GM18498 (cell line): ENCODE measurements around the gene DEXI.
"Not testable (repeated sequence)": the region's sequence is repeated elsewhere in the genome, so short reads cannot be mapped to it uniquely, and the experiment has no call there.

Experiments
- ATAC-seq: cut with Tn5 transposase; IDR thresholded peaks from one replicate; pipeline ENCODE4 v1.9.1; 2021; ENCODE audit warnings: mild to moderate bottlenecking, moderate library complexity; ENCODE audit not compliant: unreplicated experiment

DEXI gene

DNA sequence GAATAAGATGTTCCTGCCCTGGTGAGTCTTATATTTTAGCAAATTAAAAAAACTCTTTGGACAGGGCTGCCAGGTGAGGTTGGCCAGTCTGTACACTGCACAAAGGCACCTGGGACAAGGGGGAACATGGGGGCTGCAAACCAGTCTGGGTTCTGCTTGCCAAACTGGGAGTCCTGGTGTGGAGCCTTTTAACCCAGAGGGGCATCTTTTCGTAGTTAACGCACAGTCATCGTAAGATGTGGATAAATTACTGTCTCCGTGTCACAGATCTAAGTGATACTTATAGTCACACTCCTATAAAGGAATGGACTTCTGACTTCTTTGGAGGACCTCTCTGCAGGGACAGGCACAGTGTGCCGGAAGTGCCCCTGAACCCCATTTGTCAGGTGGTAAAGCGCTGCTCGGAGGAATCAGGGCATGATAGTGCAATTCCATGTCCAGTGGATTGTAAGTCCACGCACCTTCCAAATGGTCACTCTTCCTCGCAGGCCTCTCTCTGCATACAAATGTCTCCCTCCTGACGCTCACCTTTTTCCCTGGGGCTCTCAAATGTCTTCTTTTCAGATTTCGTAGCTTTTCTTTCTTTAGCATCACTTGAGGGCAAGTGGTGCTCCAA lies 14.7 kb downstream of the DEXI start:
- ATAC-seq = no peak

DNA sequence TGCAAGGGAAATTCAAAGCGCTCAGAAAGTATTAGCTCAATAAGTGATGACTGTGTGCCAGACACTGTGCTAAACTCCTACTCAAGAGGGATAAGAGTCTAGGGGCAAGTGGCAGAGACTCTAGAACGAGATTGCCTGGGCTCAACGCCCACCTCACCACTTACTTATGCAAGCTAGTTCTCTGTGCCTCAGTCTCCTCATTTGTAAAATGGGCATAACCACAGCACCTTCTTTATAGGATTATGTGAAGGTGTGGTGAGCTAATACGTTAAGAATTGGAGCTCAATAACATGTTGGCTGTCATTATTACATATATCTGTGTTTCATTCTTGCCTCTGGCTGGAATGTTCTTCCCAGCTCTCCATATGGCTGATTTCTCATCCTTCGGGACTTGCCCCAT lies 15.4 kb downstream of the DEXI start:
- no peak for ATAC-seq

DNA sequence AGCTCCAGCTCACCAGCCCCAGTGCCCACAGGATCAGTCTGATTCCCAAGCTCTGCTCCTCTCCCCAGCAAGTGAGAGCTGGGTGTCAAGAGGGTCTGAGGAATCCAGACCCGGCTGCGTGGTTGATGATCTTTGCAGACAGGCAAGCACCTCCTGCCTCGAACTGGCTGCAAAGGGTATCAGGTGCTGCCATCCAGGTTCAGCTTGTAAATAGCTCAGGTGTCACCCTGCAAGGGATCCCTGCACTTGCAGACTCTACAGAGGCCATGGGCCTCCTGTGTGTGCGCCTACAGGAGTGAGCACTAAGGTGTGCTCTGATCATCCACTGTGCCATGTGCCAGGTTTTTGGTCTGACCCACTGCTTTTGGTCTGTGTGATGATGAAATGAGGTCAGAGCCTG lies 16.2 kb downstream of the DEXI start:
- ATAC-seq = no peak

DNA sequence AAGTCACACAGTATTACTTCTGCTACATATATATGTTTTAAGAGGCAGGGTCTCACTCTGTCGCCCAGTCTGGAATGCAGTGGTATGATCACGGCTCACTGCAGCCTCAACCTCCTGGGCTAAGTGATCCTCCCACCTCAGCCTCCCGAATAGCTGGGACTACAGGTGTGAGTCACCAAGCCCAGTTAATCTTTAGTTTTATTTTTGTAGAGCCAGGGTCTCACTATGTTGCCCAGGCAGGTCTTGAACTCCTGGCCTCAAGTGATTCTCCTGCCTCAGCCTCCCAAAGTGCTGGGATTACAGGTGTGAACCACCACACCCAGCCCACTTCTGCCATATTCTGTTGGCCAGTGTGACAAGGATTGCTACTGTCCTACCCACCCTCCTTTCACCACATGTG lies 17.0 kb downstream of the DEXI start:
- not testable (repeated sequence) for ATAC-seq

DNA sequence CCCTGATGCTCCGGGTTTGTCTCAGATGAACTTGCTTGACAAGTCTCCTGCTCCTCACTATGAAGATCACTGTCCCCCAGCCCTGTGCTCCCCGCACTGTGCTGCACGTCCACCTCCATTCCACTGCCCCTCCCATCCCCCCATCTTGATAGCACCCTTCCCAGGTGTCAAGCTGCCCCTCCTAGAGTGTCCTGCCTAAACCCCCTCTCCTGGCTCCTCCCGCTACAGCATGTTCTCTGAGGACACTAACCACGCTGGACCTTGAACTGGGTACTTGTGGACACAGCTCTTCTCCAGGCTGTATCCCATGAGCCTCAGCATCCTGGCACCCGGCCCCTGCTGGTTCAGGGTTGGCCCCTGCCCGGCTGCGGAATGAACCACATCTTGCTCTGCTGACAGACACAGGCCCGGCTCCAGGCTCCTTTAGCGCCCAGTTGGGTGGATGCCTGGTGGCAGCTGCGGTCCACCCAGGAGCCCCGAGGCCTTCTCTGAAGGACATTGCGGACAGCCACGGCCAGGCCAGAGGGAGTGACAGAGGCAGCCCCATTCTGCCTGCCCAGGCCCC lies 18.5 kb downstream of the DEXI start:
- no peak for ATAC-seq

DNA sequence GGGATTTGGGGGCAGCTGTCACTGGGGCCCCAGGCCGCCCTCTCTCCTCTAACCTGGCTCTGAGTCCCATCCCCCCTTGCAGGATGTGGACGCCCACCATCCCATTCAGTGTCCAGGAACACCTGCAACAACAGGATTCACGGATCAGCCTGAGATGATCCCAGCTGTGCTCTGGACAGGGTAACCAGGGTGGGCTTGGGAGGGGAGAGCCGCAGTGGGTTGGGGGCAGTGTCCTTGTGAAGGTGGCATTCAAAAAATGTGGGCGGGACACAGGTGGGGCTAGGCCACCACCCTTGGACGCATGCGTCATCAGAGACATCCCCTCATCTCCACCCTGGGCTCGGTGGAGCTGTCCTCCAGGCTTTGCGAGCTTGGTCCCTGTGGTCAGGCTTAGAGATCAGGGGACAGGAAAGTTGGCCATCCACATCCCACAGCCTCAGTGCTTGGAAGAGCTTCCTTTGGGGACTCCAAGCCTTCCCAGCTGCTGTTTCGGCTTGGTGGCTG lies 19.1 kb downstream of the DEXI start:
- ATAC-seq = no peak

DNA sequence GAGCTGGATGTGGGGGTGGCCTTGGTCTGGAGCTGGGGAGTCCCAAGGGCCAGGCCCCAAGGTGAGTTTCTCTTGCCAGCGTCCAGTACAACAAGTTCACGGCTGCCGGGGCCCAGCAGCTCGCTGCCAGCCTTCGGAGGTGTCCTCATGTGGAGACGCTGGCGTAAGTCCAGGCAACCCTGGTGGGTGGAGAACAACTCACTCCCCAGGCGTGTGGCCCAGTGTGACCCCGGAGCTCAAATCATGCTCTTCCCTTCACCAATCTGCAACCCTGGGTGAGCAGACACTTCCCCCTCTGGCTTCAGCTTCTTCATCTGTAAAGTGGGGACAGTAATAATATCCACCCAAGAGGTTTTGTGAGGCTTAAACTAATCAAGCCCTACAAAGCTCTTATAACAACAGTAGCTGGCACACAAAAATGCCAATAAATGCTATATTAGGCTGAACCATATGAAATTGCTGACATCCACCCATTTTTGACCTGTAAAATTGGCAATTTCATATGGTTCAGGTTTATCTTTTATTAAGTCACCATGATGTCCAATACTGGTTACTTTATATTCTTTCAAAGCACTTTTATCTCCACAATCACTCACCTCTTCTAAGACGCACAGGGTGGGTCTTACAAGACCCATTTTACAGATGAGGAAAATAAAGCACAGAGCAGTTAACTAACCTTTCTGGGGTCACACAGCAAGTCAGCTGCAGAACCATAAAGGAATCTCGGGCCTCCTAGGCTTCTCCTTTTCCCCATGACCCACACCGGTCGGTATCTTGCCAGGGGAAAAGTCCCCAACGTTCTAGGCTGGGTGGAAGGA lies 19.7 kb downstream of the DEXI start:
- no peak for ATAC-seq

DNA sequence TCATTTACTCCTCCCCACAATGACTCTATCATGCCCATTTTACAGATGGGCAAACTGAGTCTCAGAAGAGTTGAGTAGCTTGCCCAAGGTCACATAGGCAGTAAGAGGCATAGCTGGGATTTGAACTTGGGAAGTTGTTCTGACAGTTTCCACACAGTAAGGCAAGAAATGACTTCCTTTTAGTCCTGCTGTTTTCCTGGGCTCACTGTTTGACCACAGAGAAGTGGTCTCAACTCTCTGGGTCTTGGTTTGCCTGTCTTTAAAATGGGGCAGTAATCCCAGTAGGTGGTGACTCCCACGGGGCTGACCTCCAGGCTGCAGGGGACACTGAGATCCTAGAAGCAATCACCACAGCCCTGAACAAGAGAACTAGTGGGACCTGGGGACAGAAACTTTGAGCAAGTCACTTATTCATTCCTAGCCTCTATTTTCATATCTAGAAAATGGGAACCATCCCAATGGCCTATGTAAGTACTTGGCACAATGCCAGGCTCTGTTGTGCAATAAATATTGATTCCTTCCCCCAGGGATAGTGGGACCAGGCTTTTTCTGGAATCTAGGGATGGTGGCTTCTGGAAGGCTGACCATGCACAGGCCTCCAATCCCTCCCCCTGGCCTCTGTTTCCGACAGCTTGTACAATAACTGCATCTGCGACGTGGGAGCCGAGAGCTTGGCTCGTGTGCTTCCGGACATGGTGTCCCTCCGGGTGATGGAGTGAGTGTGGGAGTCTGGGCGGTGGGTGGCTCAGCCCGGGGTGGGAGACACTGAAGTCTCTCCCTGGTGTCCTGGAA lies 20.5 kb downstream of the DEXI start:
- no peak for ATAC-seq

DNA sequence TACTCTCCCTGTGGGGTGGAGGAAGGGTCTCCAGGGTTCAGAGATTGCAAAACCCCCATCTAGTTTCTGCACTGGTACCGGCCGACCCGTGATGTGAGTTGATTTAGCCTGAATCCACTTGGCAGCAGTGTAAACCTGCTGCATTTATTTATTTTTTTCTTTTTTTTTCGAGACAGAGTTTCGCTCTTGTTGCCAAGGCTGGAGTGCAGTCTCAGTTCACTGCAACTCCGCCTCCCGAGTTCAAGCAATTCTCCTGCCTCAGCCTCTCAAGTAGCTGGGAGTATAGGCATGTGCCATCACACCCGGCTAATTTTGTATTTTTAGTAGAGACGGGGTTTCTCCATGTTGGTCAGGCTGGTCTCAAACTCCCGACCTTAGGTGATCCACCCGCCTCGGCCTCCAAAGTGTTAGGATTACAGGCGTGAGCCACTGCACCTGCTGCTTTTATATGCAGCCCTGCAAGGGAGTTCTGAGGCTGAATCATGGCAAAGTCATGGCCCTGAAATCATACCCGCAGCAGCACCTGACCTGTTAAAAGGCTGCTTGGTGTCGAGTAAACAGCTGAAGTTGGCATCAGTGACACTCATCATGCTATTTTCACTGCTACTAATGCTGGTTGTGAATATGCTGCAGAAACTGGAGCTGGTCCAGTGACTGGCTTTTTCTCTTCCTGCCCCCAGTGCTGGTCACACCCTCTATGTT lies 21.4 kb downstream of the DEXI start:
- no peak for ATAC-seq

DNA sequence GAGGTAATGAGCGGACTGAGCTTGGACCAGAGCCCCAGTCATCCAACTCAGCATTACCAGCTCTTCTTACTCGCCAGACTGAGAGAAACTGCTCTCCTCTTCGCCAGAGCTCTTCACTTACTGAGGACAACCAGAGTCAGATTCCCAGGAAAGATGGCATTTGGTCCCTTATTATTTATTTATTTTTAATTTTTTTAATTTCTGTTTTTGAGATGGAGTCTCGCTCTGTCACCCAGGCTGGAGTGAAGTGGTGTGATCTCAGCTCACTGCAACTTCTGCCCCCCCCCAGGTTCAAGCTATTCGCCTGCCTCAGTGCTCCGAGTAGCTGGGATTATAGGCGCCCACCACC lies 23.3 kb downstream of the DEXI start:
- no peak for ATAC-seq

DNA sequence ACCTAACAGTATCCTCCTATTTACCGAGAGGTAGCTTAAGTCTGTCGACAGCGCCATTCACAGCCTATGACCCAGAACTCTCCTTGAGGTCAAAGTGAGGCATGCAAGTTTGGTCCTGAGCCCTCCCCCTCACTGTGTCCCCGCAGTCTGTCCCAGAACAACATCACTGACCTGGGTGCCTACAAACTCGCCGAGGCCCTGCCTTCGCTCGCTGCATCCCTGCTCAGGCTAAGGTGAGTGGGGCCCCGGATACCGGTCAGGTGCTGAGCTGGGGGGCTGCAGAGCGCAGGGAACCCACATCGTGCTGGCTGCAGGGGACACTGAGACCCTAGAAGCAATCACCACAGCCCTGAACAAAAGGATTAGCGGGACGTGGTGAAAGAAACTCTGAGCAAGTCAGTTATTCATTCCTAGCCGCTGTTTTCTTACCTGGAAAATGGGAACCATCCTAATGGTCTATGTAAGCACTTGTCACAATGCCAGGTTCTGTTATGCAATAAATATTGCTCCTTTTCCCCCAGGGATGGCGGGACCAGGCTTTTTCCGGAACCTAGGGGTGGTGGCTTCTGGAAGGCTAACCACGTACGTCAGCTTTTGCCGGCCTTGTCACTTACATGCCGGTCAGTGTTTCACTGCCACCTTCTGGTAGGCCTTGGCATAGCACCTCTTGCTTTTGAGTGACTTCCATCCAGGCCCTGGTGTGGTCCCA lies 23.8 kb downstream of the DEXI start:
- ATAC-seq = no peak

DNA sequence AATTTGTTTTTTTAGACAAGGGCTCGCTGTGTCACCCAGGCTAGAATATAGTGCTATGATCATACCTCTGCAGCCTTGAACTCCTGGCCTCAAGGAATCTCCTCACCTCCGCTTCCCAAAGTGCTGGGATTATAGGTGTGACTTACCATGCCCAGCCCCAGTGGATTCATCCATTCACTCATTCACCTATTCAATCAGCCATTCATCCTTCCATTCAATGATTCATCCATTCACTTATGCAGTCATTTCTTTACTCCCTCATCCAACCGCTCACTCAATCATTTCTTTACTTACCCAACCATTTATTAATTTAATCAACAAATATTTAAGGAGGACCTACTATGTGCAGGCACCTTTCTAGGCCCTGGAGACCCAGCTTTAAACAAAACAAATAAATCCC lies 25.7 kb downstream of the DEXI start:
- ATAC-seq = no peak

DNA sequence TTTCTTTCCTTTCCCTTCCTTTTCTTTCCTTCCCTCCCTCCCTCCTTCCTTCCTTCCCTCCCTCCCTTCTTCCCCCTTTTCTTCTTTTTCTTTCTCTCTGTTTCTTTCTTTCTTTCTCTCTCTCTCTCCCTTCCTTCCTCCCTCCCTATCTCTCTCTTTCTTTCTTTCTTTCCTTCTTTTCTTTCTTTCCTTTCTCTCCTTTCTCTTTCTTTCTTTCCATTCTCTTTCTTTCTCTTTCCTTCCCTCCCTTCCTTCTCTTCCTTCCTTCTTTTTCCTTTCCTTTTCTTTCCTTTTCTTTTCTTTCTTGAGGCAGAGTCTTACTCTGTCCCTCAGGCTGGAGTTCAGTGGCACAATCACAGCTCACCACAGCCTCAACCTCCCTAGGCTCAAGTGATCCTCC lies 31.0 kb downstream of the DEXI start:
- no peak for ATAC-seq

DNA sequence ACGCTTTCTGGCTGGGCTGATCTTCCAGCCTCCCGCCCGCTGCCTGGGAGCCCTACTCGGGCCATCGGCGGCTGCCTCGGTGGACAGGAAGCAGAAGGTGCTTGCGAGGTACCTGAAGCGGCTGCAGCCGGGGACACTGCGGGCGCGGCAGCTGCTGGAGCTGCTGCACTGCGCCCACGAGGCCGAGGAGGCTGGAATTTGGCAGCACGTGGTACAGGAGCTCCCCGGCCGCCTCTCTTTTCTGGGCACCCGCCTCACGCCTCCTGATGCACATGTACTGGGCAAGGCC lies 34.6 kb downstream of the DEXI start:
- no peak for ATAC-seq

DNA sequence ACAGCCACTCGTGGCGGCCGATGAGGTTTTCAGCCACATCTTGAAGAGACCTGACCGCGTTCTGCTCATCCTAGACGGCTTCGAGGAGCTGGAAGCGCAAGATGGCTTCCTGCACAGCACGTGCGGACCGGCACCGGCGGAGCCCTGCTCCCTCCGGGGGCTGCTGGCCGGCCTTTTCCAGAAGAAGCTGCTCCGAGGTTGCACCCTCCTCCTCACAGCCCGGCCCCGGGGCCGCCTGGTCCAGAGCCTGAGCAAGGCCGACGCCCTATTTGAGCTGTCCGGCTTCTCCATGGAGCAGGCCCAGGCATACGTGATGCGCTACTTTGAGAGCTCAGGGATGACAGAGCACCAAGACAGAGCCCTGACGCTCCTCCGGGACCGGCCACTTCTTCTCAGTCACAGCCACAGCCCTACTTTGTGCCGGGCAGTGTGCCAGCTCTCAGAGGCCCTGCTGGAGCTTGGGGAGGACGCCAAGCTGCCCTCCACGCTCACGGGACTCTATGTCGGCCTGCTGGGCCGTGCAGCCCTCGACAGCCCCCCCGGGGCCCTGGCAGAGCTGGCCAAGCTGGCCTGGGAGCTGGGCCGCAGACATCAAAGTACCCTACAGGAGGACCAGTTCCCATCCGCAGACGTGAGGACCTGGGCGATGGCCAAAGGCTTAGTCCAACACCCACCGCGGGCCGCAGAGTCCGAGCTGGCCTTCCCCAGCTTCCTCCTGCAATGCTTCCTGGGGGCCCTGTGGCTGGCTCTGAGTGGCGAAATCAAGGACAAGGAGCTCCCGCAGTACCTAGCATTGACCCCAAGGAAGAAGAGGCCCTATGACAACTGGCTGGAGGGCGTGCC lies 35.1 kb downstream of the DEXI start:
- no peak for ATAC-seq

DNA sequence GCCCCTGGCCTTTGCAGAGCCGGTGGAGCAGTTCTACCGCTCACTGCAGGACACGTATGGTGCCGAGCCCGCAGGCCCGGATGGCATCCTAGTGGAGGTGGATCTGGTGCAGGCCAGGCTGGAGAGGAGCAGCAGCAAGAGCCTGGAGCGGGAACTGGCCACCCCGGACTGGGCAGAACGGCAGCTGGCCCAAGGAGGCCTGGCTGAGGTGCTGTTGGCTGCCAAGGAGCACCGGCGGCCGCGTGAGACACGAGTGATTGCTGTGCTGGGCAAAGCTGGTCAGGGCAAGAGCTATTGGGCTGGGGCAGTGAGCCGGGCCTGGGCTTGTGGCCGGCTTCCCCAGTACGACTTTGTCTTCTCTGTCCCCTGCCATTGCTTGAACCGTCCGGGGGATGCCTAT lies 35.8 kb downstream of the DEXI start:
- ATAC-seq = no peak

DNA sequence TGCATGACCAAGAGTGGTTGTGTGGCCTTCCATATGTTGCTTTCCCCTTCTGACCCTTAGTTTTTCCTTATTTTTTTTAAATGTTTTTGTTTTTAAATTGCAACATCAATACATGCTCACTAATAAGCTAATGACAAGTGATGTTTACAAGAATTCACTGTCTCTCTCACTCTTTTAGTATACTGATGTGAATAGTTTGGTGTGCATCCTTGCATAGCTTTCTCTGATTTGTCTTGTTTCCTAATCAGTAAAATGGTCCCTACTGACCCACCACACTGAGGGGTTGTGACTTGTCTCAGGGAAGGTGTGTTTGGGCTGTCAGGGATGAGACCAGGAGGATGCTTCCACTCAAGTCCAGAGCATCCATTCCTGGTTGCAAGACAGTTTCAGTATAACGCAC lies 39.3 kb downstream of the DEXI start:
- no peak for ATAC-seq

DNA sequence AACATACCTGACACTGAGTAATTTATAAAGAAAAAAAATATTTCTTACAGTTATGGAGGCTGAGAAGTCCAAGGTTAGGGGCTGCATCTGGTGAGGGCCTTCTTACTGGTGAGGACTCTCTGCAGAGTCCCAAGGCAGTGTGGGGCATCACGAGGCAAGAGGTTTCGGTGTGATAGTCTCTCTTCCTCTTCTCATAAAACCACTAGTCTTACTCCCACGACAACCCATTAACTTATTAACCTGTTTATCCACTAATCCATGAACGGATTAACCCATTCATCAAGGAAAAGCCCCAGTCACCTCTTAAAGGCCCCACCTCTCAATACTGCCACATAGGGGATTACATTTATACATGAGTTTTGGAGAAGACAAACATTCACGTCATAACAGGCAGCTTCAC lies 45.1 kb downstream of the DEXI start:
- peak; percentile 71 for ATAC-seq

DNA sequence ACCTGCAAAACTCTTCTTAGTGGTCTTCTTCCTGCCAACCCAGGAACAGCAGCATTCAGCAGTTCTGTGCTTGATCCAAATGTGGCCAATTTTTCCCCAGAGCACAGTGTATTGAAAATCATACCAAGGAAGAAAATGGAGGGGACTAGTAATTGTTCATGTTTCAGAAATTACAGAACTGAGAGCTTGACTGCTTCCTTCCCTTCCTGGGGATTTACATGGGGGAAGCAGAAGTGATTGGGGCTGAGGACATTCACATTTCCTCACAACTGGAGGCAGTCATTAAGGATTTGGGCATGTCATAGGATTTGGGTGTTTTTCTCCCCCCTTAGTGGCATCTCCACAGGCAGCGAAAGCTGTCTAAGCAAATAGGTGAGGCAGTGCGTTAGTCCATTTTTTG lies 45.5 kb downstream of the DEXI start:
- ATAC-seq = peak; percentile 3

DNA sequence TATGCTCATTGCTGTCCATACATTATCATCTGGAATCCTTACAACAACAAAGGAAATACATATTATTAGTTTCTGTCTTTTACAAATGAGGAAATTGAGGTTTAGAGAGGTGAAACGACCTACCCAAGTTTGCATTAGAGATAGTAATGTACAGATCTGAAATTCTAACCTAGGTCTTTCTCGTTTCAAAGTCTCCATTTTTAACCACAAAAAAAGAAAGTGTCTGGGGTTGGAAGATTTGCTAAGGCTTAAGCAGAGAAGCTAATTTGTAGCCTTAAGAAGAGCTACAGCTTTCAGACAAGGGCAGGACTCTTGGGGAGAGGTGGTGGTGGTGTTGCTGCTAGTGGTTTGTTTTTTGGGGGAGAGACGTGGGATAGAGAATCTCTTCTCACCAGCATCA lies 46.1 kb downstream of the DEXI start:
- peak; percentile 40 for ATAC-seq
